GM19468 (cell line): Measurements from ENCODE around the gene YES1.
"Not testable (repeated sequence)": the region's sequence is repeated elsewhere in the genome, so short reads cannot be mapped to it uniquely, and the experiment has no call there.

ENCODE experiments used
- ATAC-seq: cut with Tn5 transposase; IDR thresholded peaks from one replicate; pipeline ENCODE4 v1.9.1; 2021; ENCODE audit warnings: mild to moderate bottlenecking, moderate library complexity, moderate number of reproducible peaks; ENCODE audit not compliant: unreplicated experiment; ENCODE audit errors: extremely low read depth

YES1 gene

DNA sequence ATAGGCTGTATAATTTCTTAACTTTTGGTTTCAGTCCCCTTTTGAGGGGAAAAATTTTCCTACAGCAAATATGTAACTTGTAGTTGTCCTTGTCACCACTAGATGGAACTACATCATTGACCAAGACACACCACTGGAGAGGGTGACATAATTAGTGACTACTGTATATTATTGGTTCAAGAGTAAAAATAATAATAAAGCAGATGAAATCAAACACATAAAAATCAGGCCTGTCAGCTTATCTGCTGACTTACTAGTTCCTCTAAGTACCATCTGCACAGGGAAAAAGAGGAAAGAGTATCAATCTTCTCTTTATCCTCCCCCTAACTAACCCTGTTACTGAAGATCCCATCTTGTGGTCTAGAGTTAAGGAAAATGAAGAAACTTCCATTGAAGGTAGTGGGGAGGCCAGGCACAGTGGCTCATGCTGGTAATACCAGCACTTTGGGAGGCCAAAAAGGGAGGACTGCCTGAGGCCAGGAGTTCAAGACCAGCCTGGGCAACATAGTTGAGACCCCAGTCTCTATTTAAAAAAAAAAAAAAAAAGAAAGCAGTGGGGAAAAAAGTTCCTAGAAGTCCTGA is 70.0 kb downstream of the YES1 start:
- no peak for ATAC-seq

DNA sequence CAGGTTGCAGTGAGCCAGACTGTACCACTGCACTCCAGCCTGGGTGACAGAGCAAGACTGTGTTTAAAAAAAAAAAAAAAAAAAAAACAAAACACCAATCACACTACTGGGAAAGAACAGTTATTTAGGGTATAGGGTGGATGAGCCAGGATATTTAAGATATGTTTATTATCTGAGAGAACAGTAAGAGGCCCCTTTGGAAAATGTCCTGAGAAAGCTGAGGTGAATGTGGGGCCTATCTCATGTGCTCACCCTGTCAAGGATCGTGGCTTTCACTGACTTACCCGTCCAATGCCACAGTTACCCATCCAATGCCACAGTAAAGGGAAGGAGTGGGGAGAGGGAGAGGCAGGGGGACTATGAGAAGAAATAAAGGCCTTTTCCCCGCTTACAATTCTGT is 79.7 kb downstream of the YES1 start:
- ATAC-seq = no peak

DNA sequence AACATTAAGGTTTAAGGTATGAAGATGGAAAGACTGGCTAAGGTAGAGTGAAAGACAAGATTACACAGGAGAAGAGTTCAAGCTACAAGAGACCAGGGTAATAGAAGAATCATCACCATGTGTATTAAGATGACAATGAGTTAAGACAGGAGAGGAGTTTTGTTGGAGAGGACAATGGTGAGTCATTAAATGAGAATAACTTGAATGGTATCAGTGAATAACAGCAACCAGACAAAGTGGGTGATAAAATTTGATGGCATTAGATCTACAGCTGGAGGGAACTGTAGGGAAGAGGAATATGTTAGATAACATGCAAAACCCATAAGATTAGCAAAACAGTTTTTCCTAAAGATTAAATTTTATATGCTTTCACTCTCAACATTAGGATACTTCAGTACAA is 80.9 kb downstream of the YES1 start:
- no peak for ATAC-seq

DNA sequence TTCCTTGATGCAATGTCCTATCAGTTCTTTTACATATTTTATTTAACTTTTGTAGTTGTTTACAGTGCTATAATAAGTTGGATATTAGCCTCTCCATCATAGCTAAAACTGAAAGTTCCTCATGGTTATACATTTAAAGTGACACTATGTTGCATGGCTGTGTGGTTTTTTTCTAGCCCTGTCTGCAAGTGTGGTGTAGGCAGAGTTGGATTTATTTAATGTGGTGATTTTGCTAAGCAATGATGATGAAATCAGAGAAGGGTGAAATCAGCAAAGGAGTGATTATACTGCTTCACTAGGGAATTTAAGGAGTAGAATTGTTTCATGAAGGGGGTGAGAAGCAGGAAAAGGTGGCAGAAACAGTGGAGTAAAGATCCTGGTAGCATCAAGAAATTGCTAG is 81.3 kb downstream of the YES1 start:
- ATAC-seq = no peak

DNA sequence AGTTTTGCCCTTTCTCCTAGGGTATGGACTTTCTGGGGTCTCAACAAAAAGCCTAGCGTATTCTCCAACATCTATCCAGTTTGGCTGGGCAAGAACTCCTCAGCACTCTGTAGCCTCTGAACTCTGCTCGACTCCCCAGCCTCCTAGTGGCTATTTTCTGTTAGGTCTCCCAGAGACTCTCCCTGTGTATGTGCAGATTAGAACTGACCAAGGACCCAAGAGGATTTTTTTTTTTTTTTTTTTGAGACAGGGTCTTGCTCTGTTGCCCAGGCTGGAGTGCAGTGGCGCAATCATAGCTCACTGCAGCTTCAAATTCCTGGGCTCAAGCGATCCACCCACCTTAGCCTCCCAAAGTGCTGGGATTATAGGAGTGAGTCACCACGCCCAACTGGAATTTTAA is 81.9 kb downstream of the YES1 start:
- not testable (repeated sequence) for ATAC-seq

DNA sequence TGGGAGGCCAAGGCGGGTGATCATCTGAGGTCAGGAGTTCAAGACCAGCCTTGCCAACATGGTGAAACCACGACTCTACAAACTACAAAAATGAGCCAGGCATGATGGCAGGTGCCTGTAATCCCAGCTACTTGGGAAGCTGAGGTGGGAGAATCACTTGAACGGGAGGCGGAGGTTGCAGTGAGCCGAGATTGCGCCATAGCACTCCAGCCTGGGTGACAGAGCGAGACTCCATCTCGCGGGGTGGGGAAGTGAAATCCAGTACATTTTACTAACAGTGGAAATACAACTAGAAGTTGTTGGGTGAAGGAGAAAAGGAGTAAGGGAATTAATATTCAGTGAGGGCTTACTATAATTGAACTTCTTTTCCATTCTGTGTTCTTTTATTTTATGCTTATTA is 86.4 kb downstream of the YES1 start:
- ATAC-seq = no peak

DNA sequence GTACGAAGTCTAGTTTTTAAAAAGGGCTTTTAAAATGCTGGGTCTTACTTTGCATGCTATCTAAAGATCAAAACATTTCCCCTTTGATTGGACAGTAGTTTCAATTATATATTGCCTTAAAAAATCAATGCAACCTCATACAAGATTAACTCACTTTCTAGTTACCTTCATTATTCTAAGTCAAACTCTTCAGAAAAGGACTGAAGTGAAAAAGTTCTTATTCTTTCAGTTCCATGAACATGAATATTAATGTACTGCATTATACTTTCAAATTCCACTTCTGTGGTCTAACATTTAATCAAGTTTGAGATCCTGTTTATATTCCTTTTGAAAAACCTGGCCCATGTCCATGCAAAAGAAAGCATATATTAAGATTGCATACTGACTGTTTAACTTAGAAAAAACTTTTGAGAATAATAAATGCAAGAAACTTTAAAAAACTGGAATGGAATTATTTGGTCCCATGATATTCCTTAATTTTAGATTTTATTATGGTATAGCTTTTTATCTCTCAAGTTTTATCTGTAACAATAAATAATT is 88.4 kb downstream of the YES1 start:
- no peak for ATAC-seq

DNA sequence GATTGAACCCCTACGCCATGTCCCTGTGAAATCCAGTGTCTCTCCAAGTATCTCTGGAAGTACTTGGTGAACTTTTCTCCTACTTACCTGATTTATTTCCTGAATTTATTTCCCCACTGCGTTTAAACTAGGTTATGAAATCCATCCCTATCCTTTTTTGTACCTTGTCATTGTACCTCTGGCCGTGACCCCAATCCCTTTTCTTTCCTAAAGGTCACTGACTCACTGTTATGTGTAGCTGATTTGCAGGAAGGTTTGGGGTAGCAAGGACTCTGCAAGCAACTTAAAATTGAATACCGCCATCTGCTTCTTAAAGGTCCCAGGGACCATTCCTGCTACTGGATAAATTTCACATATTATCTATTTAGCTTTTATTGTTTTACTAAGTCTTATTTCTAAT is 95.0 kb downstream of the YES1 start:
- ATAC-seq = no peak

DNA sequence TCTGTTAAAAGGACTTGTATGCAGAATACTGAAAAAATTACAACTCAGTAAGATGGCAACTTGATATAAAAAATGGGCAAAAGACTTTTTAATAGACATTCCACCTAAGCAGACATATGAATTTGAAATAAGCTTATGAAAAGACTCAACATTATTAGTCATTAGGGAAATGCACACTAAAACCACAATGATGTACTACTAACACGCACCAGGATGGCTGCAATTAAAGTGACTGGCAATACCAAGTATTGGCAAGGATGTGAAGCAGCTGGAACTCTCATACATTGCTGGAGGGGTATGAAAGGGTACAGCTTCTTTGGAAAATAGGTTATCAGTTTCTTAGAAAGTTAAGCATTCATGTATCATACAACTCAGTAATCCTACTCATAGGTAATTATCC is 96.4 kb downstream of the YES1 start:
- no peak for ATAC-seq

DNA sequence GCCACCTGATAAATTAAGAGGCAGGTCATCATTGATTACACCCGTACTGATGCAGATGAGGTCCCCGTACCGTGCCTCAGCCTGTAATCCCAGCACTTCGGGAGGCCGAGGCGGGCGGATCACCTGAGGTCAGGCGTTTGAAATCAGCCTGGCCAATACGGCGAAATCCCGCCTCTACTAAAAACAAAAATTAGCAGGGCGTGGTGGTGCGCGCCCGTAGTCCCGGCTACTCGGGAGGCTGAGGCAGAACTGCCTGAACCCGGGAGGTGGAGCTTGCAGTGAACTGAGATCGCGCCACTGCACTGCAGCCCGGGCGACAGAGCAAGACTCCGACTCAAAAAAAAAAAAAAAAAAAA is 98.9 kb downstream of the YES1 start:
- ATAC-seq = no peak

DNA sequence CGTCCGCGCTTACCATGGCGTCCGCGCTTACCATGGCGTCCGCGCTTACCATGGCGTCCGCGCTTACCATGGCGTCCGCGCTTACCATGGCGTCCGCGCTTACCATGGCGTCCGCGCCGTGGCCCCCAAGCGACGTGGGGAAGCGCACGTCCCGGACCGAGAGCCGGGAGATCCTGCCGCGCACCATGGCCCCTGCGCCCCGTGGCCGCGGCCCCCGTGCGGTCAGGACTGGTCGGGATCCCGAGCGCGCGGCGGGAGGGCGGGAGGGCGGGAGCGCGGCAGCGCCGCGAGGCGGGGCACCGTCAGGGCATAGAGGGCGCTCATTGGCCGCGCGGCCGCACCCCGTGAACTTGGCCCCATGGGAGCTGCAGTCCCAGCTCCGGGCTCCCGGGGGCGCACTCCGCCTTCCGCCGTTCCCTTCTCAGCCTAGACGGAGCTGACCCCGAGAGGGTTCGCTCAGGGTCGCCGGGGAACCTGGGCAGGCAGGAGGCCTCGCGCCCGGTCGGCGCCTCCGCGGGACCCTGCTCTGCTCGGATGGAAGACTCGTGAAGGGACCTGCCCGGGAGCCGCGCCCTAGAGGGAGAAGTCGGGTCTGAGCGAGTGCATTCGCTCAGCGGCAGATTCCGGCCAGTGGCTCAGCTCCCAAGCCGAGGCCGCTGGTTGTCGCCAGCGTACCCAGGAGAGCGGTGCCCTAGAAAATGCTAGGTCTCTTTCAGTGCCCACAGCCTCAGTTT is 99.5 kb downstream of the YES1 start, which contains the start of gene ENOSF1:
TSS of gene ENOSF1 (minus strand) at position 230 of the 734 bp plus-strand sequence. CDS start at position 187, 43 bp downstream.
- ATAC-seq = peak; percentile 87

DNA sequence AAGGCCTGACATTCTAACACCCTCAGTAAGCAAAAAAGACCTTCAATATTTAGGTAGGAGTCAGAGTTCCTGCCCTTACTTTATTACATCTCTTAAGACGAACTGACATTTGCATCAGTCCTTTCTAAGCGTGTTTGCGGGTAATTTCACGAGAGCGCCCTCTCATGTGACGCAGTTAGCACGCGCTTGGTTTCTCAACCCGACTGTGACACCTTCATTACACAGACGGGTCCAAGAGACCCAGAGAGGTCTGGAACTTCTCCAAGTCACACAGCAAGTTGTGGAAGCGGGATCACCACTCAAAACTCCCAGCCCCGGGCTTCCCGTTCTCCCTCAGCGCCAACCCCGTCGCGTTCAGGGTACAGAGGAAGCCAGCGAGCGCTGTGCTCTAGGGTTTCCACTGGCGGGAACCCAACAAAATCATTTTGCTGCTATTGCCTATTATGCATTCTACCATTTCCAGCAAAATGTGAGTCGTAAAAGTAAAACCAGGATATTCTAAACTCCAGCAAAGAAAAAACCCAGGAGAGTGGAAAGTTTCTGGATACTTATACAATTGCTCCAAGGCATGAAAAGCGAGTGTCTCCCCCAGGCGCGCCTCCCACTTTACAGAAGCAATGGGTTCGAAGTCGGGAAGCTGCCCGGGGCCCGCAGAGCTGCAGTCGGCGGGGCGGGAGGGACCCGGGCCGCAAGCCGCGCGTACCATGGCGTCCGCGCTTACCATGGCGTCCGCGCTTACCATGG is 100.2 kb downstream of the YES1 start:
- peak; percentile 56 for ATAC-seq

DNA sequence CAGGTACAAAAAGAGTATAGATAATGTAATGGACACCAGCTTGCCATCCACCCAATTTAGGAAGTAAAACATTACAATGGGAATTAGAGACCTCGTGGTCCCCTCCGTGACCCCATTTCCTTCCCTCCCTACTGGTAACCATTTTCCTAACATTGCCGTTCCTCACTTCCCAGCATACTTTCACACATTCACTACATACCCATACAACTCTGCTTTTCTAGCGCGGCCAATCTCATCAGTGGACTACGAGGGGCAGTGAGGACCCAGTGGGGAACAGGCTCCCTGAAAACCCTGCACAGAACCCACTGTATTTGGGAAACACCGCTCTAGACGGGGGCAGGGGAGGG is 100.8 kb downstream of the YES1 start:
- ATAC-seq = no peak

DNA sequence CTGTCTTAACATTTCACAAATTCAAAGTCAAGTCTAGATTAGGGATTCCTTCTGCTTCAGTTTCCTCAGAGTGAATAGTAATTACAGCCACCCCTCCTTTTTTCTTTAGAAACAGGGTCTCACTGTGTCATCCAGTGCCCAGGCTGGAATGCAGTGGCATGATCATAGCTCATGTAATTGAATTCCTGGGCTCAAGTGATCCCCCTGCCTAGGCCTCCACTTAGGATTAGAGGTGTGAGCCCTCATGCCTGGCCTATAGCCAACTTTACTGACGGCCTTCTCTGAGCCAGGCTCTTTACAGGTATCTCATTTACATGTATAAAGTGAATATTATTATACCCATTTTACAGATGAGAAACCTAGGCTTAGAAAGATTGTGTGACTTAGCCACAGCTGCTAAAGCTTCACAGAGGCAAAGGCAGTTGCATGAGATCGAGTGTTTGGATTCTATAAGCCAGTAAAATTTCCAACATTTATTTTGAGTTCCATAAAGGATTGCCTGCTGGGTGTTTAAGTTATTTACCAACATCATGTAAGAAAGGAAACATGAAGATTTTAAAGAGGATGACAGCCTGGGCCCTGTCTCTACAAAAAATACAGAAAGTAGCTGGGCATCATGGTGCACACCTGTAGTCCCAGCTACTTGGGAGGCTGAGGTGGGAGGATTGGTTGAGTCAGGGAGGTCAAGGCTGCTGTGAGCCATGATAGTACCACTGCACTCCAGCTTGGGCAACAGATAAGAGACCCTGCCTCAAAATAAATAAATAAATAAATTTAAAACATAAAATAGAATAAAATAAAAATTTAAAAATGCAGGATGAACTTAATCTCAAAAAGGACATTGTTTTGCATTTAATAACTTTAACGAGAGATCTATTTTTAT is 101.4 kb downstream of the YES1 start:
- ATAC-seq = no peak

DNA sequence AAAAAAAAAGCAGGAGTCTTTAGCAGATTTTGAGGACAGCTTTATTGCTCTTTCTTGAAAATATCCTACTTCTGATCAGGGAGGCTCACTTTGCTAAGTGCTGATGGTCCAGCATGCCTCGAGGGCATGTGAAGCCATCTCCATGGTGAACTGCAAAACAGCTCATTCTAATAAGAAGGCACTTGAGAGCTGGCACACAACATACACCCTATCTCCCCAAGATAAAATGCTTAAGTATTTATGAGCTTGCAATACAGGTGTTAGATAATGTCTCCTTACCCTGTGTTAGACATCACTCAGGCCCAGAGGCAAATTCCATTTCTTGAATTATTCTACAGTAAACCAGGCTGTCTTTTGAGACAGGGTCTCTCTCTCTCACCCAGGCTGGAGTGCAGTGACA is 102.3 kb downstream of the YES1 start:
- no peak for ATAC-seq

DNA sequence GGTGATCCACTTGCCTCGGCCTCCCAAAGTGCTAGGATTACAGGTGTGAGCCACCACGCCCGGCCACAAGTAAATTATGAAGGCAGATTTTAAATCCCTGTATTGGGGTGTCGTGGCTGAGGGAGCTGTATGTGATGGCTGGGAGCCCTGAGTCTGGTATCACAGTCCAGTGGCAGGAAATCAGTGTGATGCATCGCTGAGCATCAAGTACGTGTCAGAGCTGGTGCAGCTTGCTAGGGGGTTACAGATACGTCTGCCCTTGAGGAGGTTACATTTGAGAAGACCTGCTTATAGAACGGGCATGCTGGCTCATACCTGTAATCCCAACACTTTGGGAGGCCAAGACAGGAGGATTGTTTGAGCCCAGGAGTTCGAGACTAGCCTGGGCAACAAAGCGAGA is 103.9 kb downstream of the YES1 start:
- ATAC-seq = no peak

DNA sequence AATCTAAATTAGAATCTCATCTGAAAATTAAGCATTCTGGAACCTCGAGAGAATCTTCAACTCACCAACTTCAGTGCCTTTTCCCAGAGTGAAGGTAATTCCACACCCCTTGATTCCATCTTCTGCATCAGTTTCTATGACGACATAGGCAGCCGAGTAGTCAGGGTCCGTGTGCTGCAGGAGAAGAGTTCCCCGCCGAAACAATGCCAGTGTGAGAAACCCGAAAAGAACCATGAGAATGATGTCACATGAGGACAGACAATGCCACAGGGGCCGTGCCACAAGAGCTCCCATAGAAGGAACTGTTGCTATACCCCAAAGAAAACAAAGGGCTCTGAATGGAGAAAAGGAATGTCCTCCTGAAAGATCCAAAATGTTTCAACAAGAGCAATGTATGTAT is 105.6 kb downstream of the YES1 start:
- no peak for ATAC-seq

DNA sequence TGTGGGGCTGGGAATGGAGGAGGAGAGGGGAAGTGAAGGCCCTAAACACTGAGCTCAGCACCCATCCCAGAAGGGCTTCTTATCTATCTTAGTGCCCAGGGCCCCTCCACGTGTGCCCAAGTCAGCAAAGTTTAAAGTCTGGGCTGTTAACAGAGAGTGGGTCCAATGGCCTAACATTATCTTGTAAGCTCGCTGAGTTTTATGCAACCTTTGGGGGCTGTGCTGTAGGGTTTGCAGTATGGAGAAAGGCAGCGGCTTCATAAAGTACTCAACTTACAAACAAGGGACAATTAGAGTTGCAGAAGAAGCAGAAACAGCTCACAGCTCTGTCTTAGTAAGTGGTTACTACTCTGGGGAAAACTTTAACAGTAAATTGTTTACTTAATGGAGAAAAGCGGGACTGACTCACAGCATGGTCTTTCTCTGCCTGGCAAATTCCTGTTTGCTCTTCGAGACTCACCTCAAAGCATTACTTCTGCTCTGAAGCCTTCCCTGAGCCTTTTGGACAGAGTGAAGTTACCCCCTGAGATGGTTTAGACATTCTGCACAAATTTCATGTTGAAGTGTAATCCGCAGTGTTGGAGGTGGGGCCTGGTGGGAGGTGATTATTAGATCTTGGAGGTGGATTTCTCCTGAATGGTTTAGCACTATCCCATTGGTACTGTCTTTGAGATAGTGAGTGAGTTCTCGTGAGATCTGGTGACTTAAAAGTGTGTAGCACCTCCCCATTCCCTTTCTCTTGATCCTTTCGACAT is 108.7 kb downstream of the YES1 start:
- no peak for ATAC-seq

DNA sequence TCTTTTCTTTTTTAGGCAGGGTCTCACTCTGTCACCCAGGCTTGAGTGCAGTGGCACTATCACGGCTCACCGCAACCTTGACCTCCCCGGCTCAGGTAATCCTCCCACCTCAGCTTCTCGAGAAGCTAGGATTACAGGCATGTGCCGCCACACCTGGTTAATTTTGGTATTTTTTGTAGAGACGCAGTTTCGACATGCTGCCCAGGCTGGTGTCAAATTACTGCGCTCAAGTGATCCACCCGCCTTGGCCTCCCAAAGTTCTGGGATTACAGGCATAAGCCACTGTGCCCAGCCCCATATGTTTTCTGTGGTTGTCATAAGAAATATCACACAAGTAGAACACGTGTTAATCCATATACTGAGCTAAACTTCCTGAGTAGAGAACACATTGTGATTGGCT is 114.2 kb downstream of the YES1 start:
- no peak for ATAC-seq

DNA sequence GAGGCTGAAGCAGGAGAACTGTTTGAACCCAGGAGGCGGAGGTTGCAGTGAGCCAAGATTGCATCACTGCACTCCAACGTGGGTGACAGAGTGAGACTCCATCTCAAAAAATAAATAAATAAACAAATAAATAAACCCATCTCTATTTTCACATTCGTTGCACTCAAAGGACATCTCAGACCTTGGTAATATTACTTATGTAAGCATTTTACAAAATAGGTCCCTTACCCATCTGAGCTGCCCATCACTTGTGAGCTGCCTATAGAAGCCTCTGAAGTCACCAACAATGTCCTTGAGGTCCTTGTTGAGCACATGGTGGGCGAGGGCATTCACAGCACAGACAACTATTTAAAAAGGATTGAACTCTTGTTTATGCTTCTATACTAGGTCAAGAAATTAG is 115.0 kb downstream of the YES1 start:
- ATAC-seq = no peak
